RWPE1 (cell line): Measurements from ENCODE around the gene SMYD3.

Source experiments
- CTCF ChIA-PET: fragments of 350-600 bp; sonication (Branson Sonifier 250); formaldehyde crosslinking; extraction: SDS; loops from one replicate; lab custom pipeline; 2021; lab: Yijun Ruan, JAX
- POLR2A ChIA-PET: fragments of 400-600 bp; formaldehyde crosslinking; extraction: SDS; loops from one replicate; lab custom pipeline; 2020; ENCODE audit warnings: antibody characterized with exemption; ENCODE audit not compliant: low non-redundant PET; lab: Yijun Ruan, JAX
- DNase-seq: peaks from one replicate; pipeline ENCODE4 v3.0.0; 2012; ENCODE audit warnings: low spot score
- H3K27ac ChIP-seq: fragments of 450-650 bp; 2 replicates; pipeline ENCODE4 v1.5.1; 2017
- TF ChIP-seq, protein P1 (sequence below): fragments of 450-650 bp; conservative IDR thresholded peaks from 2 replicates; pipeline ENCODE4 v1.5.1; 2017; ENCODE audit warnings: low read depth, mild to moderate bottlenecking

SMYD3 gene

DNA sequence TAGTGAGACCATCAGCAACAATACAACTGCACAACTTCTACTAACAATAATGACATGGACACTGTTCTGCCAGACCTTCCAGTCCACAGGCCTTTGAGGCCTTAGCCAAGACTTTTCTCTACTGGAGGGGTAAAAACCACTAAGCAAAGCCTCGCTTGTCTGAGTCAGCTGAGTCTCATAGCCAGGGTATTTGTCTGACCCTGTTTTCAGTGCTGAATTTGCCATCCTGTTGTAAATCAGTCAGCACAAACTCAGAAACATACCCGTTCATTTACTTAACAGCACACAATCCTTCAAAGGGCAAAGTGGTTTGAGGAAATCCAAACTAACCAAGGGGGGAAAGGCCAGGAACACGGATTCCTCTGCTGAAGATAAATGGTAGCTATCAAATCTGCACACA, 537.8 kb downstream of the SMYD3 start:
- POLR2A ChIA-PET = no interaction called here
- no peak overlapping the region for H3K27ac ChIP-seq
- TF ChIP-seq, protein P1, sequence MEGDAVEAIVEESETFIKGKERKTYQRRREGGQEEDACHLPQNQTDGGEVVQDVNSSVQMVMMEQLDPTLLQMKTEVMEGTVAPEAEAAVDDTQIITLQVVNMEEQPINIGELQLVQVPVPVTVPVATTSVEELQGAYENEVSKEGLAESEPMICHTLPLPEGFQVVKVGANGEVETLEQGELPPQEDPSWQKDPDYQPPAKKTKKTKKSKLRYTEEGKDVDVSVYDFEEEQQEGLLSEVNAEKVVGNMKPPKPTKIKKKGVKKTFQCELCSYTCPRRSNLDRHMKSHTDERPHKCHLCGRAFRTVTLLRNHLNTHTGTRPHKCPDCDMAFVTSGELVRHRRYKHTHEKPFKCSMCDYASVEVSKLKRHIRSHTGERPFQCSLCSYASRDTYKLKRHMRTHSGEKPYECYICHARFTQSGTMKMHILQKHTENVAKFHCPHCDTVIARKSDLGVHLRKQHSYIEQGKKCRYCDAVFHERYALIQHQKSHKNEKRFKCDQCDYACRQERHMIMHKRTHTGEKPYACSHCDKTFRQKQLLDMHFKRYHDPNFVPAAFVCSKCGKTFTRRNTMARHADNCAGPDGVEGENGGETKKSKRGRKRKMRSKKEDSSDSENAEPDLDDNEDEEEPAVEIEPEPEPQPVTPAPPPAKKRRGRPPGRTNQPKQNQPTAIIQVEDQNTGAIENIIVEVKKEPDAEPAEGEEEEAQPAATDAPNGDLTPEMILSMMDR = no peak
- CTCF ChIA-PET = interaction anchor here (1.1 kb wide), 1 partner anchor 36 kb away, joined by 3 read pairs; no protein-coding TSS in a partner anchor
- no peak for DNase-seq

DNA sequence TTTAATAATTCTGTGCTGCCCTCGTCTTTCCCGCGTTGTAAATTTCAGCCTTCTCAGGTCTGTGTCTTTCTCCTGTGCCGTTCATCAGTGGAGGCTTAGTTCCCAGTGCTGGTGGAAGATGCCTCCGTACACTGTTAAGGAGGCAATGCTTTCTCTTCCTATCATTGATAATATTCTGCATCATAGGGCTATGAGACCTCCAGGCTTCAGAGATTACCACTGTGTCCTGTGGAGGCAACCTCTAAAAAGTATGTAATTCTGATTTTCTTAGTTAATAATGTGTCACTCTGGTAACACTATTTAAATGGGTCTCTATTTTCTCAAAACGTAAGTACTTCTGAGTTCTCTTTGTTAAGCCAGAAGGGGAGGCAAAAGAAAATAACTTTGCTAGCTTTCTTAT, 538.3 kb downstream of the SMYD3 start:
- CTCF ChIA-PET = interaction anchor here (1.1 kb wide), 1 partner anchor 36 kb away, joined by 3 read pairs; no protein-coding TSS in a partner anchor
- no peak overlapping the region for H3K27ac ChIP-seq
- POLR2A ChIA-PET = no interaction called here
- no peak for DNase-seq
- TF ChIP-seq, protein P1 = no peak

DNA sequence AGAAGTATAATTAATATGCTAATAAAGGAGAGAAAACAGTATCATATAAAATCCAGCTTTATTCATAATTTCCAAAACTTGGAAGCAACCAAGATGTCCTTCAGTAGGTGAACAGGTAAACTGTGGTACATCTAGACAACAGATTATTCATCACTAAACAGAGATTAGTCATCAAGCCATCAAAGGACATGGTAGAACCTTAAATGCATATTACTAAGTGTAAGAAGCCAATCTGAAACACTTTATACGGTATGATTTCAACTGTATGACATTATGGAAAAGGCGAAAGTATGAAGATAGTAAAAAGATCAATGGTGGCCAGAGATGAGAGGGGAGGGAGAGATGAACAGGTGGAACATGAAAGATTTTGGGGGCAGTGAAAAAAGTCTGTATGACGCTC, 541.7 kb downstream of the SMYD3 start:
- POLR2A ChIA-PET = no interaction called here
- no peak for DNase-seq
- H3K27ac ChIP-seq = no peak overlapping the region
- CTCF ChIA-PET = no interaction called here
- TF ChIP-seq, protein P1 = no peak

DNA sequence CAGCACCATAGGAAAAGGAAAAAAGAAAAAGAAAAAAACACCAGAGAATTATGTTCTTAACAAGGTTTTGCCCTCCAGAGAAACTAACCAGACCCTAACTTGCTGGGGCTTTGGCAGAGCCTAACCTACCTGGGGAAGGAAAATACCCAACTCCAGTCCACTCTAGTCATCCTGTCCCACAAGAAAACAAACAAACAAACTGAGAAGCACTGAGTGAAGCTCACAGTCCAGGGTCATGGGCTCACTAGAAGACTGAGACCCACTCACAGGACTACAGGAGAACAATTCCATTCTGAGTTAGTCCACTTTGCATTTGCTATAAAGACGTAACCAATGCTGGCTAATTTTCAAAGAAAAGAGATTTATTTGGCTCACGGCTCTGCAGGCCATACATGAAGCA, 543.4 kb downstream of the SMYD3 start:
- TF ChIP-seq, protein P1 = no peak
- CTCF ChIA-PET = no interaction called here
- no peak for DNase-seq
- H3K27ac ChIP-seq = no peak overlapping the region
- POLR2A ChIA-PET = no interaction called here

DNA sequence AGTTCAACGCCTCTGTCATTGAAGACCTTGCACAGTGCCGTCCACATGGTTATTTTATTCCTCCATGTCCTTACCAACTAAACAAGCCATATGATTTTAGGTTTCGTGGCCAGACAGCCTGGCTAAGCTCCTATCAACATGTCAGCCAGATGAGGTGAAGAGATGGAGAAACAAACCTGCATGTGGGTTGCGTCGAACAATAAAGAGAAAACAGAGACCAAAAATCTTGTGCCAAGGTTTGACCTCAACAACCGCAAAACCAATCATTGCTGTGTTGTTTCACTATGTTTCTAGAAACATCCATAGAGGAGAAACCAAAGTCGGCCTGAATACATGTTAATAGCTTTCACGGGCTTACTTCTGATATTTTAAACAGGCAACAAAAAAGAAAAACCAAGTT, 544.6 kb downstream of the SMYD3 start:
- ChIA-PET POLR2A (no interaction called here), CTCF (no interaction called here)
- TF ChIP-seq, protein P1 = no peak
- H3K27ac ChIP-seq = no peak overlapping the region
- no peak for DNase-seq

DNA sequence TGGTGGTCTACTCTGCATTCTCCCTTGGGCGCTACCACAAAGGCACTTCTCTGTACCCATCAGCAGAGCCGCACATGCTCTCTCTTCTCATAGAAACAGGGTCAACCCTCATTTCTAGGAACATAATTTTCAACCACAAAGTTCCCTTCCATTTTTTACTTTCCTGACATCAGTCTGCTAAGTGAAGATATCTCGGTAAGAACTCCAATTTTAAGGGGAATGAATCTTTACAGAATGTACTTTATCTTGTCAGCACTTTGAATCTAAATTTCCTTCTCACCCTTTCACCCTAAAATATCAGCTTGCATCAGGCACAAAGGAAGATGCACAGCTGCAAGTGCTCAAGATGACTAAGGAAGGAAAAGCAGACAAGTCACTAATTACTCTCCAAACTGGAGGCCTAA, 545.9 kb downstream of the SMYD3 start:
- TF ChIP-seq, protein P1 = no peak
- no peak for DNase-seq
- no peak overlapping the region for H3K27ac ChIP-seq
- CTCF ChIA-PET = no interaction called here
- POLR2A ChIA-PET = no interaction called here

DNA sequence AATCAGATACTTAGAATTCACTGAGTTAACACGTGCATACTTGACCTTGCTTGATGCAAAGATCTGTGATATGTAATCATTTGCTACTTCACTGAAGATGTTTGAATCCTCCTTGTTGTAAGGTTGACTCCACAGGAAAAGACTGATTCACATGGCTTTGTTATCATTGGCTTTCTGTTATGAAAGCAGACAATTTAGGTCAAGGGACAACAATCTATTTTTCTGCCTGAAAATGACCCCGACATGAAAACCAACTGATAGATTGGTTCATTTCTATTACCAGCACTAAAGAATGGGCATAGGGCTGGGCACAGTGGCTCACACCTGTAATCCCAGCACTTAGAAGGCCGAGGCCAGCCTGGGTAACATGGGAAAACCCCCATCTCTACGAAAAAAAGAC, 546.9 kb downstream of the SMYD3 start:
- H3K27ac ChIP-seq = no peak overlapping the region
- DNase-seq = no peak
- TF ChIP-seq, protein P1 = no peak
- ChIA-PET CTCF (no interaction called here), POLR2A (no interaction called here)
